Muscle layer of duodenum (tissue), 2 donors: ENCODE measurements around the gene MN1.
"Not testable (repeated sequence)": the region's sequence is repeated elsewhere in the genome, so short reads cannot be mapped to it uniquely, and the experiment has no call there.

Source experiments
- H3K27ac ChIP-seq: one replicate; pipeline ENCODE4 v1.7.0; 2013; ENCODE audit warnings: mild to moderate bottlenecking, low read length
- H3K27me3 ChIP-seq: one replicate; pipeline ENCODE4 v1.7.0; 2013; ENCODE audit warnings: low read depth, mild to moderate bottlenecking, control low read depth, low read length
- H3K36me3 ChIP-seq, 2 donors: one replicate each; pipeline ENCODE4 v1.7.0; 2013; ENCODE audit warnings: low read length in 2 of 2, control low read depth in 1 of 2, mild to moderate bottlenecking in 1 of 2; ENCODE audit not compliant: insufficient read depth in 2 of 2, control insufficient read depth in 1 of 2
- H3K4me1 ChIP-seq, 2 donors: one replicate each; pipeline ENCODE4 v1.7.0; 2013; ENCODE audit warnings: low read length in 2 of 2, mild to moderate bottlenecking in 2 of 2, control low read depth in 1 of 2, moderate library complexity in 1 of 2; ENCODE audit not compliant: insufficient read depth in 2 of 2, control insufficient read depth in 1 of 2
- H3K4me3 ChIP-seq, 2 donors: one replicate each; pipeline ENCODE4 v1.7.0; 2013; ENCODE audit warnings: low read length in 2 of 2, low read depth in 1 of 2, mild to moderate bottlenecking in 1 of 2
- H3K9me3 ChIP-seq, 2 donors: one replicate each; pipeline ENCODE4 v1.7.0; 2013; ENCODE audit warnings: low read length in 2 of 2, control low read depth in 1 of 2, mild to moderate bottlenecking in 1 of 2; ENCODE audit not compliant: control insufficient read depth in 1 of 2
- donor health status: healthy.

Gene MN1

GRCh38 chr22:27744078-27744477 is 57.5 kb downstream of the MN1 start:
- H3K36me3 ChIP-seq, H3K4me3 ChIP-seq, H3K27ac ChIP-seq, H3K27me3 ChIP-seq, H3K9me3 ChIP-seq: not testable (repeated sequence)
- peaks cover 6 to 10% of the 10 kb centered on the region in 2 donors for H3K4me1 ChIP-seq

GRCh38 chr22:27740202-27740748 is 61.3 kb downstream of the MN1 start:
- no peaks in the 10 kb centered on the region for H3K4me1 ChIP-seq
- H3K36me3 ChIP-seq: no peaks in the 10 kb centered on the region
- H3K4me3 ChIP-seq: no peak overlapping the region
- no peak overlapping the region for H3K27ac ChIP-seq
- peaks cover 4 to 12% of the 10 kb centered on the region in 2 donors for H3K9me3 ChIP-seq
- no peaks in the 10 kb centered on the region for H3K27me3 ChIP-seq

GRCh38 chr22:27737521-27737920 is 64.0 kb downstream of the MN1 start:
- Histone ChIP-seq H3K27me3 (no peaks in the 10 kb centered on the region), H3K4me1 (no peaks in the 10 kb centered on the region), H3K27ac (no peak overlapping the region), H3K4me3 (no peak overlapping the region), H3K36me3 (no peaks in the 10 kb centered on the region), H3K9me3 (peaks cover 4 to 12% of the 10 kb centered on the region in 2 donors)

GRCh38 chr22:27734066-27734465 is 67.5 kb downstream of the MN1 start:
- Histone ChIP-seq H3K4me3 (no peak overlapping the region), H3K4me1 (no peaks in the 10 kb centered on the region), H3K9me3 (peaks cover 4% of the 10 kb centered on the region in 2 donors), H3K27ac (no peak overlapping the region), H3K36me3 (no peaks in the 10 kb centered on the region), H3K27me3 (no peaks in the 10 kb centered on the region)

- H3K4me3 ChIP-seq: no peak overlapping the region
- H3K27me3 ChIP-seq: no peaks in the 10 kb centered on the region
- H3K4me1 ChIP-seq: no peaks in the 10 kb centered on the region
- H3K9me3 ChIP-seq: peaks cover 4% of the 10 kb centered on the region in 2 donors
- H3K27ac ChIP-seq: no peak overlapping the region
- no peaks in the 10 kb centered on the region for H3K36me3 ChIP-seq
Measured at GRCh38 chr22:27732841-27733240, 68.7 kb downstream of the MN1 start.

GRCh38 chr22:27732391-27732790 is 69.2 kb downstream of the MN1 start:
- Histone ChIP-seq H3K9me3 (peaks cover under 1 to 2% of the 10 kb centered on the region in 2 donors), H3K36me3 (no peaks in the 10 kb centered on the region), H3K27me3 (no peaks in the 10 kb centered on the region), H3K27ac (no peak overlapping the region), H3K4me1 (no peaks in the 10 kb centered on the region), H3K4me3 (no peak overlapping the region)

GRCh38 chr22:27731621-27732020 is 69.9 kb downstream of the MN1 start:
- H3K9me3 ChIP-seq: no peaks in the 10 kb centered on the region
- H3K27me3 ChIP-seq: no peaks in the 10 kb centered on the region
- no peaks in the 10 kb centered on the region for H3K36me3 ChIP-seq
- H3K4me3 ChIP-seq: no peak overlapping the region
- no peak overlapping the region for H3K27ac ChIP-seq
- no peaks in the 10 kb centered on the region for H3K4me1 ChIP-seq

GRCh38 chr22:27730641-27731433 is 70.7 kb downstream of the MN1 start:
- Histone ChIP-seq H3K4me3 (no peak overlapping the region), H3K27me3 (no peaks in the 10 kb centered on the region), H3K4me1 (no peaks in the 10 kb centered on the region), H3K9me3 (no peaks in the 10 kb centered on the region), H3K36me3 (no peaks in the 10 kb centered on the region), H3K27ac (no peak overlapping the region)

- no peaks in the 10 kb centered on the region for H3K36me3 ChIP-seq
- no peaks in the 10 kb centered on the region for H3K9me3 ChIP-seq
- no peak overlapping the region for H3K27ac ChIP-seq
- no peaks in the 10 kb centered on the region for H3K4me1 ChIP-seq
- no peak overlapping the region for H3K4me3 ChIP-seq
- no peaks in the 10 kb centered on the region for H3K27me3 ChIP-seq
Measured at GRCh38 chr22:27729246-27729645, 72.3 kb downstream of the MN1 start.

GRCh38 chr22:27727673-27728451 is 73.7 kb downstream of the MN1 start:
- H3K4me3 ChIP-seq: no peak overlapping the region
- peak overlapping the region; percentile 37 for H3K27ac ChIP-seq
- H3K27me3 ChIP-seq: no peaks in the 10 kb centered on the region
- H3K36me3 ChIP-seq: no peaks in the 10 kb centered on the region
- H3K4me1 ChIP-seq: no peaks in the 10 kb centered on the region
- H3K9me3 ChIP-seq: no peaks in the 10 kb centered on the region

- no peaks in the 10 kb centered on the region for H3K4me1 ChIP-seq
- H3K9me3 ChIP-seq: no peaks in the 10 kb centered on the region
- no peaks in the 10 kb centered on the region for H3K36me3 ChIP-seq
- H3K4me3 ChIP-seq: no peak overlapping the region
- peak overlapping the region; percentile 37 for H3K27ac ChIP-seq
- no peaks in the 10 kb centered on the region for H3K27me3 ChIP-seq
Measured at GRCh38 chr22:27726686-27727449, 74.7 kb downstream of the MN1 start.
